IPS-18c (cell line): ENCODE results near the gene GOSR1.
"Not testable (repeated sequence)": the region's sequence is repeated elsewhere in the genome, so short reads cannot be mapped to it uniquely, and the experiment has no call there.

Experiments used
- H3K4me3 ChIP-seq: 2 replicates; pipeline ENCODE4 v1.7.0; 2013; ENCODE audit warnings: low read depth, mild to moderate bottlenecking, low read length, moderate library complexity; ENCODE audit not compliant: insufficient read depth
- H3K9me3 ChIP-seq: one replicate; pipeline ENCODE4 v1.6.1; 2013; ENCODE audit warnings: mild to moderate bottlenecking, low read length, moderate library complexity; ENCODE audit not compliant: control insufficient read depth, insufficient read depth

The GOSR1 gene

GRCh38 chr17:30482555-30482954, 5.3 kb downstream of the GOSR1 start:
- no peak overlapping the region for H3K4me3 ChIP-seq
- no peaks in the 10 kb centered on the region for H3K9me3 ChIP-seq

- Histone ChIP-seq H3K9me3 (no peaks in the 10 kb centered on the region), H3K4me3 (no peak overlapping the region)
These were observed 6.0 kb downstream of the GOSR1 start for GRCh38 chr17:30483159-30483558.

GRCh38 chr17:30493780-30494179, 16.6 kb downstream of the GOSR1 start:
- Histone ChIP-seq H3K4me3 (no peak overlapping the region), H3K9me3 (no peaks in the 10 kb centered on the region)

GRCh38 chr17:30495586-30495985, 18.4 kb downstream of the GOSR1 start:
- Histone ChIP-seq H3K9me3 (no peaks in the 10 kb centered on the region), H3K4me3 (no peak overlapping the region)

GRCh38 chr17:30503558-30503957, 26.4 kb downstream of the GOSR1 start:
- Histone ChIP-seq H3K4me3 (no peak overlapping the region), H3K9me3 (no peaks in the 10 kb centered on the region)

GRCh38 chr17:30505868-30506417, 28.7 kb downstream of the GOSR1 start:
- Histone ChIP-seq H3K9me3 (no peaks in the 10 kb centered on the region), H3K4me3 (no peak overlapping the region)

GRCh38 chr17:30506481-30506880, 29.3 kb downstream of the GOSR1 start:
- H3K9me3 ChIP-seq: no peaks in the 10 kb centered on the region
- H3K4me3 ChIP-seq: no peak overlapping the region

GRCh38 chr17:30513346-30513745, 36.1 kb downstream of the GOSR1 start:
- Histone ChIP-seq H3K9me3 (no peaks in the 10 kb centered on the region), H3K4me3 (no peak overlapping the region)

GRCh38 chr17:30514895-30515596, 37.8 kb downstream of the GOSR1 start:
- no peak overlapping the region for H3K4me3 ChIP-seq
- H3K9me3 ChIP-seq: no peaks in the 10 kb centered on the region

GRCh38 chr17:30517786-30518185, 40.6 kb downstream of the GOSR1 start:
- H3K9me3 ChIP-seq: peaks cover 7% of the 10 kb centered on the region
- no peak overlapping the region for H3K4me3 ChIP-seq

- Histone ChIP-seq H3K9me3 (peaks cover 7% of the 10 kb centered on the region), H3K4me3 (no peak overlapping the region)
These were observed 42.0 kb downstream of the GOSR1 start for GRCh38 chr17:30519166-30519565.

- H3K4me3 ChIP-seq: no peak overlapping the region
- peaks cover 7% of the 10 kb centered on the region for H3K9me3 ChIP-seq
These were observed 42.5 kb downstream of the GOSR1 start for GRCh38 chr17:30519707-30520106.

GRCh38 chr17:30520436-30520835, 43.2 kb downstream of the GOSR1 start:
- peaks cover 7% of the 10 kb centered on the region for H3K9me3 ChIP-seq
- H3K4me3 ChIP-seq: no peak overlapping the region

- H3K4me3 ChIP-seq: no peak overlapping the region
These were observed 43.7 kb downstream of the GOSR1 start for GRCh38 chr17:30520882-30521281.

GRCh38 chr17:30521766-30522165, 44.6 kb downstream of the GOSR1 start:
- Histone ChIP-seq H3K4me3 (no peak overlapping the region), H3K9me3 (peaks cover 7% of the 10 kb centered on the region)

More at GRCh38 chr17:30520882-30521281, 43.7 kb downstream of the GOSR1 start:
- peaks cover 7% of the 10 kb centered on the region for H3K9me3 ChIP-seq

- H3K4me3 ChIP-seq, H3K9me3 ChIP-seq: not testable (repeated sequence)
These were observed 46.0 kb downstream of the GOSR1 start for GRCh38 chr17:30523236-30523635.

- H3K9me3 ChIP-seq: peaks cover 7% of the 10 kb centered on the region
- no peak overlapping the region for H3K4me3 ChIP-seq
These were observed 47.6 kb downstream of the GOSR1 start for GRCh38 chr17:30524847-30525246.

- Histone ChIP-seq H3K9me3 (peaks cover 7% of the 10 kb centered on the region), H3K4me3 (no peak overlapping the region)
These were observed 49.2 kb downstream of the GOSR1 start for GRCh38 chr17:30526401-30526800.

GRCh38 chr17:30528701-30529100, 51.5 kb downstream of the GOSR1 start:
- H3K9me3 ChIP-seq, H3K4me3 ChIP-seq: not testable (repeated sequence)
